ENCODE data around the gene RAPGEF4. TPM values are rescaled to one million over a fixed set of nuclear protein-coding genes. Genes with fewer than 3 reads are reported as not detected.

The RAPGEF4 gene
- total RNA-seq, 4 donors from 2014 or later = 2.8 to 73.4 (median 6.9) TPM

DNA sequence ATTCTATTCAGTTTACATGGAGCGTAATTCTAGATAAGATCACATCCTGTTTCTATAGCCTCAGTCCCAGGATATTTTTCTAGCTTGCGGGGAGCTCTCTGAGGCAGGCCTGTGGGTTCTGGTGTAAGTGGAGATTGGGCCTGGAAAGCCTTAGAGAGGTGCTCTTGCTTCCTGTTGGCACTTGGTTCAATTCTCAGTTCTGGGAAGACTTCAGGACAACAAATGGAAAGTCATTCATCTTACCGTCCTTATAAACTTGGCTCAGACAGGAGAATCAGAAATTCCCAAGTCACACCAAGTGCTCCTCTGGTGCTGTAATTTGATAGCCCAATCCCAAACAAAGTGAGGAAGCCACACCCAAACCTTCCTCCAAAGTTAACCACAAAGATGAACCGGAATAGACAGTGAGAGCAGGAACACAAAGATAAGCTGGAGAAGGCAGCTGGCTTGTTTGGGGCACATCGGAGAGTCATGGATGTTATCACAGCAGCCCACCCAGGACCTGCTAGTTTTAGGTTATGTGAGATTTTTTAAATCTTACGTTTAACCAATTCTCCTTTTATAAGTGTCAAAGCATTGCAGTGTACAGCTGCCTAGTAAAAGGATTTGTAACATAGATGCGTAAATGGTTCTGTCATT is 195.7 kb downstream of the RAPGEF4 start:
- no peak for DNase-seq
- H3K4me3 ChIP-seq = no peak overlapping the region
- TF ChIP-seq POLR2A (IDR thresholded peaks at IDR 0.05) (no peak), CTCF (IDR thresholded peaks at IDR 0.05) (no peak)
- H3K27ac ChIP-seq = no peak overlapping the region
- H3K36me3 ChIP-seq = no peaks in the 10 kb centered on the region
- no peaks in the 10 kb centered on the region for H3K27me3 ChIP-seq
- no peaks in the 10 kb centered on the region for H3K4me1 ChIP-seq
- no peaks in the 10 kb centered on the region for H3K9me3 ChIP-seq

DNA sequence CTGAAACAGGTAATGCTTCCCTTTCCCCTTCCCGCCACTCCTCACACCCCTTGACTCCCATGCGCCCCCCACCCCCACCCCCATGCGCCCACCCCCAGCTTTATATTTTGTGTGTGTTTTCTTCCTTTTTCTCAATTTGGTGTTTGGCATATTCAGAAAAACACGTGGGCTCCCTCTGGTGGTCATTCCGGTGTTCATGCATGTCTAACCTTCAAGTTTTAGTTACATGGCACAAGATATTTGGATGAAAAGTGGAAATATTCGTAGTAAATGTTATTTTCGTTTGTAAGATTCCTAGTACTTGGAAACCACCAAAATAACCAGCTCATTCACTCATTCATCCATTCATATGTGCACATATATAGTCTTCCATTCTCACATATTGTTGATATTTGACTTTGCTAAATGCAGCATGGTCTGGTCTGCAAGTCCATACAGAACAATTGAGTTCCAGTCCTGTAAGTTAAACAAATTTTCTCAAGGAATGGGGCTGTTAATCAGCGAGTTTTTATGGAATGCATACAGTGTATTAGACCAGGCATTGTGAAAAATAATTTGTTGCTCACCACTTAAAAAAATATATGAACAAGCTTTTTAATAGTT is 196.4 kb downstream of the RAPGEF4 start:
- H3K27ac ChIP-seq = no peak overlapping the region
- no peak overlapping the region for H3K4me3 ChIP-seq
- H3K27me3 ChIP-seq = no peaks in the 10 kb centered on the region
- H3K4me1 ChIP-seq = no peaks in the 10 kb centered on the region
- H3K9me3 ChIP-seq = no peaks in the 10 kb centered on the region
- no peaks in the 10 kb centered on the region for H3K36me3 ChIP-seq
- TF ChIP-seq POLR2A (IDR thresholded peaks at IDR 0.05) = no peak
- TF ChIP-seq CTCF (IDR thresholded peaks at IDR 0.05) = peak; percentile 21 to 80 (median 68)
- DNase-seq = peak in 2 of 3 donors; percentile 40 to 82

- H3K4me1 ChIP-seq = no peaks in the 10 kb centered on the region
- TF ChIP-seq POLR2A (IDR thresholded peaks at IDR 0.05) (no peak), CTCF (IDR thresholded peaks at IDR 0.05) (no peak)
- no peaks in the 10 kb centered on the region for H3K9me3 ChIP-seq
- no peak overlapping the region for H3K4me3 ChIP-seq
- no peak for DNase-seq
- no peaks in the 10 kb centered on the region for H3K36me3 ChIP-seq
- H3K27me3 ChIP-seq = no peaks in the 10 kb centered on the region
- H3K27ac ChIP-seq = no peak overlapping the region
These were observed 202.5 kb downstream of the RAPGEF4 start for GRCh38 chr2:172937884-172938712.

GRCh38 chr2:172938713-172939375 is 203.2 kb downstream of the RAPGEF4 start:
- no peak overlapping the region for H3K27ac ChIP-seq
- TF ChIP-seq CTCF (IDR thresholded peaks at IDR 0.05) (no peak), POLR2A (IDR thresholded peaks at IDR 0.05) (no peak)
- H3K4me3 ChIP-seq = no peak overlapping the region
- no peak for DNase-seq
- no peaks in the 10 kb centered on the region for H3K36me3 ChIP-seq
- no peaks in the 10 kb centered on the region for H3K27me3 ChIP-seq
- no peaks in the 10 kb centered on the region for H3K4me1 ChIP-seq
- H3K9me3 ChIP-seq = no peaks in the 10 kb centered on the region

DNA sequence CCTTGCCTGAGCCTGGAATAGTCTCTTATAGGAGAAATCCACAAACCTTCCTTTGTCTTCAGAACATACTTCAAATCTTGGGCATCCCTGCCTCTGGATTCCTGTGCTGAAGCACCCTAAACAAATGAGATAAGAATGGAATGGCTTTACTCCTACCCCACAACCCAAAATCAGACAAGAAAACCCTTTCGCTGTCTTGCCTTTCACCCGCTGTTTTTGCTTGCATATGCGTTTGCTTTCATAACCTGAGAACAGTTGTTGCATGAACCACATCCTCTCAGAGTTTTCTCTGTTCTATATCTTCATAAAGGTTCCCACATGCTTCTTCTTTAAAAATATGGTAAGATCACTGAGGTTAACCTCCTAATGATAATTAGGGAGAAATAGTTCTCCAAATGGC is 207.9 kb downstream of the RAPGEF4 start:
- no peaks in the 10 kb centered on the region for H3K27me3 ChIP-seq
- no peak overlapping the region for H3K27ac ChIP-seq
- no peaks in the 10 kb centered on the region for H3K9me3 ChIP-seq
- H3K36me3 ChIP-seq = no peaks in the 10 kb centered on the region
- H3K4me1 ChIP-seq = no peaks in the 10 kb centered on the region
- no peak for DNase-seq
- no peak overlapping the region for H3K4me3 ChIP-seq
- TF ChIP-seq POLR2A (IDR thresholded peaks at IDR 0.05) = no peak
- TF ChIP-seq CTCF (IDR thresholded peaks at IDR 0.05) = no peak

Measured in Peyer's patch (tissue), 4 donors.